MM.1S (cell line): Measurements from ENCODE around the gene SPEG.

Experiments used
- DNase-seq: peaks from one replicate; pipeline ENCODE4 v3.0.0-alpha.2; 2015
- H2AFZ ChIP-seq: fragments of 300-600 bp; sonication (generic); 2 replicates; pipeline ENCODE4 v1.6.0; 2016; ENCODE audit warnings: antibody characterized with exemption, low read length
- H3F3A ChIP-seq: fragments of 300-600 bp; sonication (generic); 2 replicates; pipeline ENCODE4 v1.6.1; 2016; ENCODE audit warnings: mild to moderate bottlenecking, antibody characterized with exemption, low read length, moderate library complexity, mixed read lengths; ENCODE audit not compliant: insufficient read depth
- H3K27ac ChIP-seq: fragments of 300-600 bp; sonication (generic); 2 replicates; pipeline ENCODE4 v1.5.1; 2016; ENCODE audit warnings: mild to moderate bottlenecking, low read length
- H3K27me3 ChIP-seq: fragments of 300-600 bp; sonication (generic); replicated peaks from 2 replicates; pipeline ENCODE4 v1.6.0; 2016; ENCODE audit warnings: low read length; ENCODE audit not compliant: insufficient read depth
- H3K36me3 ChIP-seq: fragments of 300-600 bp; sonication (generic); replicated peaks from 2 replicates; pipeline ENCODE4 v1.6.1; 2016; ENCODE audit warnings: mild to moderate bottlenecking, low read length, mixed read lengths; ENCODE audit not compliant: insufficient read depth
- H3K4me1 ChIP-seq: fragments of 300-600 bp; sonication (generic); 2 replicates; pipeline ENCODE4 v1.6.1; 2016; ENCODE audit warnings: low read length, mixed read lengths
- H3K4me2 ChIP-seq: fragments of 300-600 bp; sonication (generic); 2 replicates; pipeline ENCODE4 v1.6.0; 2016; ENCODE audit warnings: low read depth, low read length
- H3K4me3 ChIP-seq: fragments of 300-600 bp; sonication (generic); 2 replicates; pipeline ENCODE4 v1.5.1; 2016; ENCODE audit warnings: low read length, mixed read lengths
- H3K79me2 ChIP-seq: fragments of 300-600 bp; sonication (generic); 2 replicates; pipeline ENCODE4 v1.6.1; 2016; ENCODE audit warnings: mixed run types, low read length, mixed read lengths
- H3K9ac ChIP-seq: fragments of 300-600 bp; sonication (generic); 2 replicates; pipeline ENCODE4 v1.6.1; 2016; ENCODE audit warnings: low read length, mixed read lengths
- H3K9me2 ChIP-seq: fragments of 300-600 bp; sonication (generic); replicated peaks from 2 replicates; pipeline ENCODE4 v1.6.1; 2016; ENCODE audit warnings: mild to moderate bottlenecking, low read length, mixed read lengths; ENCODE audit not compliant: insufficient read depth
- H3K9me3 ChIP-seq: fragments of 300-600 bp; sonication (generic); replicated peaks from 2 replicates; pipeline ENCODE4 v1.6.1; 2016; ENCODE audit warnings: mild to moderate bottlenecking, low read length, mixed read lengths; ENCODE audit not compliant: insufficient read depth
- H4K20me1 ChIP-seq: fragments of 300-600 bp; sonication (generic); 2 replicates; pipeline ENCODE4 v1.6.1; 2016; ENCODE audit warnings: mild to moderate bottlenecking, low read length, moderate library complexity, mixed read lengths; ENCODE audit not compliant: insufficient read depth
- CTCF ChIP-seq: fragments of 300-600 bp; sonication (generic); IDR thresholded peaks from 2 replicates; pipeline ENCODE4 v1.5.1; 2016; ENCODE audit warnings: antibody characterized with exemption, low read length, mixed read lengths
- EZH2 ChIP-seq: fragments of 300-600 bp; sonication (generic); optimal IDR thresholded peaks from 2 replicates; pipeline ENCODE3; 2017; ENCODE audit warnings: low read depth, mild to moderate bottlenecking, antibody characterized with exemption, low read length, mixed read lengths
- EZH2phosphoT487 ChIP-seq: fragments of 300-600 bp; sonication (generic); IDR thresholded peaks from 2 replicates; pipeline ENCODE4 v1.6.1; 2018; ENCODE audit warnings: antibody characterized with exemption, low read length

SPEG gene

GRCh38 chr2:219545295-219545942 is 110.8 kb downstream of the SPEG start:
- no peaks in the 10 kb centered on the region for H4K20me1 ChIP-seq
- H3K4me3 ChIP-seq, result no peak overlapping the region
- DNase-seq, result no peak
- no peaks in the 10 kb centered on the region for H3K36me3 ChIP-seq
- H3K9ac ChIP-seq, result no peak overlapping the region
- no peaks in the 10 kb centered on the region for H3K9me3 ChIP-seq
- H3K9me2 ChIP-seq, result no peaks in the 10 kb centered on the region
- H3K4me1 ChIP-seq, result 0 out of 2 replicates have a peak, but pooled peaks cover 4% of the 10 kb centered on the region
- H3K27me3 ChIP-seq, result no peaks in the 10 kb centered on the region
- H2AFZ ChIP-seq, result no peak overlapping the region
- peaks cover 9% of the 10 kb centered on the region for H3F3A ChIP-seq
- H3K79me2 ChIP-seq, result peaks cover 11% of the 10 kb centered on the region
- TF ChIP-seq EZH2, result no peak
- TF ChIP-seq CTCF, result no peak
- TF ChIP-seq EZH2phosphoT487, result no peak
- no peak overlapping the region for H3K27ac ChIP-seq
- H3K4me2 ChIP-seq, result no peak overlapping the region

- TF ChIP-seq EZH2phosphoT487 (no peak), EZH2 (no peak), CTCF (no peak)
- Histone ChIP-seq H3K36me3 (no peaks in the 10 kb centered on the region), H3F3A (peaks cover 9% of the 10 kb centered on the region), H4K20me1 (no peaks in the 10 kb centered on the region), H3K79me2 (peaks cover 8% of the 10 kb centered on the region), H3K4me1 (0 out of 2 replicates have a peak, but pooled peaks cover 4% of the 10 kb centered on the region), H2AFZ (no peak overlapping the region), H3K27me3 (no peaks in the 10 kb centered on the region), H3K27ac (no peak overlapping the region), H3K4me2 (no peak overlapping the region), H3K9ac (no peak overlapping the region), H3K9me2 (no peaks in the 10 kb centered on the region), H3K9me3 (no peaks in the 10 kb centered on the region), H3K4me3 (no peak overlapping the region)
- no peak for DNase-seq
Measured at GRCh38 chr2:219545943-219546352, 111.3 kb downstream of the SPEG start.

- Histone ChIP-seq H4K20me1 (no peaks in the 10 kb centered on the region), H3K9ac (no peak overlapping the region), H3K79me2 (no peaks in the 10 kb centered on the region), H3K27ac (no peak overlapping the region), H3K9me2 (no peaks in the 10 kb centered on the region), H3K4me3 (no peak overlapping the region), H3K27me3 (no peaks in the 10 kb centered on the region), H2AFZ (no peak overlapping the region), H3K4me1 (0 out of 2 replicates have a peak, but pooled peaks cover 4% of the 10 kb centered on the region), H3K9me3 (no peaks in the 10 kb centered on the region), H3F3A (peaks cover 8% of the 10 kb centered on the region), H3K4me2 (no peak overlapping the region), H3K36me3 (no peaks in the 10 kb centered on the region)
- no peak for DNase-seq
- no peak for TF ChIP-seq EZH2
- no peak for TF ChIP-seq CTCF
- no peak for TF ChIP-seq EZH2phosphoT487
Measured at GRCh38 chr2:219547621-219548020, 113.0 kb downstream of the SPEG start.
